Kidney (tissue), 14 donors: ENCODE results near the gene MIDN. TPM values are rescaled to one million over a fixed set of nuclear protein-coding genes. Genes with fewer than 3 reads are reported as not detected.

ENCODE experiments used
- DNase-seq, 5 donors: peaks; one replicate each; pipeline ENCODE4 v3.0.0-alpha.2; 2013 to 2020
- FAIRE-seq: peaks from 2 replicates; lab custom pipeline; 2012; peaks lifted over from hg19 to GRCh38; lab: Jason Lieb, UNC
- H3K27ac ChIP-seq, 2 donors: one replicate each; pipeline ENCODE4 v1.7.0; 2013; ENCODE audit warnings: low read depth in 2 of 2, low read length in 2 of 2, inconsistent platforms in 1 of 2
- H3K27me3 ChIP-seq: one replicate; pipeline ENCODE4 v1.7.1; 2013; ENCODE audit warnings: low read length, inconsistent platforms; ENCODE audit not compliant: control insufficient read depth, insufficient read depth
- H3K36me3 ChIP-seq, 3 donors: one replicate each; pipeline versions ENCODE4 v1.7.0 to v1.7.1; 2013; ENCODE audit warnings: low read length in 3 of 3, control low read depth in 1 of 3, inconsistent platforms in 1 of 3; ENCODE audit not compliant: insufficient read depth in 3 of 3, control insufficient read depth in 2 of 3
- H3K4me1 ChIP-seq, 3 donors: one replicate each; pipeline versions ENCODE4 v1.7.0 to v1.7.1; 2013; ENCODE audit warnings: low read length in 3 of 3, inconsistent platforms in 1 of 3, low read depth in 1 of 3; ENCODE audit not compliant: control insufficient read depth in 2 of 3, insufficient read depth in 2 of 3
- H3K4me3 ChIP-seq, 3 donors: one replicate each; pipeline versions ENCODE4 v1.7.0 to v1.8.1; 2013; ENCODE audit warnings: low read length in 3 of 3, control low read depth in 1 of 3, inconsistent platforms in 1 of 3
- H3K9ac ChIP-seq, 3 donors: one replicate each; pipeline versions ENCODE4 v1.7.0 to v1.7.1; 2013; ENCODE audit warnings: low read length in 3 of 3, control low read depth in 1 of 3, inconsistent platforms in 1 of 3
- H3K9me3 ChIP-seq, 3 donors: one replicate each; pipeline versions ENCODE4 v1.7.0 to v1.7.1; 2013; ENCODE audit warnings: low read length in 3 of 3, control low read depth in 1 of 3, inconsistent platforms in 1 of 3; ENCODE audit not compliant: control insufficient read depth in 2 of 3, insufficient read depth in 1 of 3
- intact Hi-C: fragments of 100-400 bp; cut with DNase I; formaldehyde crosslinking; loops from one replicate; pipeline ENCODE4 v1.11.1; 2022
- polyA plus RNA-seq: library from polyadenylated mRNA; stranded (reverse); fragments of 350-450 nt; fragmentation: Illumina TruSeq; extraction: RNeasy Lipid Tissue Mini Kit (QIAGEN cat#74804); gene quantifications from one replicate; pipeline ENCODE4 v1.2.3, GENCODE V29; 2014; ENCODE audit warnings: low read depth, low replicate concordance; ENCODE audit not compliant: insufficient read depth
- total RNA-seq: library from RNA; stranded (reverse); fragmentation: NEBNext Ultra II Directional; extraction: Animal tissue kit (Norgen Biotek cat#: 25700); gene quantifications from one replicate; pipeline ENCODE4 v1.2.1, GENCODE V29; 2021
- TF ChIP-seq, protein P1 (sequence below): IDR thresholded peaks from 3 replicates; pipeline ENCODE4 v1.5.1; 2012; ENCODE audit warnings: mild to moderate bottlenecking, moderate library complexity, borderline replicate concordance; ENCODE audit not compliant: insufficient read depth; ENCODE audit errors: extremely low read depth
- donor health status: control.
- donor health status: control.
- donor health status: control.
- donor health status: control.
- donor health status: control.
- donor health status: DM: yes; HTN: yes; CAD: no.
- donor health status: Normal renal cell carcinoma (clear cell type).

The MIDN gene
- total and polyA plus RNA-seq, 2 donors from 2014 or later, result 21.3 to 205 TPM

DNA sequence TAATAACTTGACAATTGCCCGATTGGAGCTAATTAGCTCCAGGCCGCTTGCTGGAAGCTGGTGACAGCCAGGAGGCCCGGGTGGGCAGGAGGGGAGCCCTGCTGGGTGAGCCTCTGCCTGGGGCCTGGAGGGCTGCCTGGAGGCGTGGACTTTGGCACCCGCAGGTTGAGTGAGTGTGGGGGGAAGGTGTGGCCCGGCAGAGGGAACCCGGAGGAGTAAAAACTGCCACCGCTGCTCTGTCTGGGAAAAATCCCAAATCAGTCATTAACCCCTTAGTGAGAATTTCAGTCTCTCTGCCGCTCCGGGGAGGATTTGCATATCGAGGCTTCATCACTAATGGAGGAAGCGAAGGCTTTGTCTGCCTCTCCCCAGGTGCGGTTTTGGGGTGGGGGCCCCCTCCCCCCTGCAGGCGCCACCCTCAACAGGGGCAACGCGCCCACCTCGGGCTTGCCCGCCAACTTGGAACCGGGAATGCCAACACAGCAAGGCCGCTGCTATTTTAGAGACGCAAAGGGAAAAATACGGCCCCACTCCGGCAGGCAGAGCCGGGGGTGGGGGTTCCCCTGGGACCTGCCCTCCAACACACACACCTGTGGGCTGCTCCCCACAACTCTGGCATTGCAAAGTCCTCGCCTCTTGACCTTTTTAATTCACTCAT lies 43.5 kb downstream of the MIDN start:
- DNase-seq (peak in 1 of 5 donors; percentile 64), FAIRE-seq (no peak)
- no peak overlapping the region for H3K9ac ChIP-seq
- TF ChIP-seq, protein P1, sequence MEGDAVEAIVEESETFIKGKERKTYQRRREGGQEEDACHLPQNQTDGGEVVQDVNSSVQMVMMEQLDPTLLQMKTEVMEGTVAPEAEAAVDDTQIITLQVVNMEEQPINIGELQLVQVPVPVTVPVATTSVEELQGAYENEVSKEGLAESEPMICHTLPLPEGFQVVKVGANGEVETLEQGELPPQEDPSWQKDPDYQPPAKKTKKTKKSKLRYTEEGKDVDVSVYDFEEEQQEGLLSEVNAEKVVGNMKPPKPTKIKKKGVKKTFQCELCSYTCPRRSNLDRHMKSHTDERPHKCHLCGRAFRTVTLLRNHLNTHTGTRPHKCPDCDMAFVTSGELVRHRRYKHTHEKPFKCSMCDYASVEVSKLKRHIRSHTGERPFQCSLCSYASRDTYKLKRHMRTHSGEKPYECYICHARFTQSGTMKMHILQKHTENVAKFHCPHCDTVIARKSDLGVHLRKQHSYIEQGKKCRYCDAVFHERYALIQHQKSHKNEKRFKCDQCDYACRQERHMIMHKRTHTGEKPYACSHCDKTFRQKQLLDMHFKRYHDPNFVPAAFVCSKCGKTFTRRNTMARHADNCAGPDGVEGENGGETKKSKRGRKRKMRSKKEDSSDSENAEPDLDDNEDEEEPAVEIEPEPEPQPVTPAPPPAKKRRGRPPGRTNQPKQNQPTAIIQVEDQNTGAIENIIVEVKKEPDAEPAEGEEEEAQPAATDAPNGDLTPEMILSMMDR, result no peak
- H3K27me3 ChIP-seq, result no peaks in the 10 kb centered on the region
- no peak overlapping the region for H3K27ac ChIP-seq
- no peaks in the 10 kb centered on the region for H3K36me3 ChIP-seq
- intact Hi-C loops, result no loop called here
- no peaks in the 10 kb centered on the region for H3K9me3 ChIP-seq
- H3K4me3 ChIP-seq, result no peak overlapping the region
- peaks cover 0 to 3% (median 0%) of the 10 kb centered on the region in 3 donors for H3K4me1 ChIP-seq

DNA sequence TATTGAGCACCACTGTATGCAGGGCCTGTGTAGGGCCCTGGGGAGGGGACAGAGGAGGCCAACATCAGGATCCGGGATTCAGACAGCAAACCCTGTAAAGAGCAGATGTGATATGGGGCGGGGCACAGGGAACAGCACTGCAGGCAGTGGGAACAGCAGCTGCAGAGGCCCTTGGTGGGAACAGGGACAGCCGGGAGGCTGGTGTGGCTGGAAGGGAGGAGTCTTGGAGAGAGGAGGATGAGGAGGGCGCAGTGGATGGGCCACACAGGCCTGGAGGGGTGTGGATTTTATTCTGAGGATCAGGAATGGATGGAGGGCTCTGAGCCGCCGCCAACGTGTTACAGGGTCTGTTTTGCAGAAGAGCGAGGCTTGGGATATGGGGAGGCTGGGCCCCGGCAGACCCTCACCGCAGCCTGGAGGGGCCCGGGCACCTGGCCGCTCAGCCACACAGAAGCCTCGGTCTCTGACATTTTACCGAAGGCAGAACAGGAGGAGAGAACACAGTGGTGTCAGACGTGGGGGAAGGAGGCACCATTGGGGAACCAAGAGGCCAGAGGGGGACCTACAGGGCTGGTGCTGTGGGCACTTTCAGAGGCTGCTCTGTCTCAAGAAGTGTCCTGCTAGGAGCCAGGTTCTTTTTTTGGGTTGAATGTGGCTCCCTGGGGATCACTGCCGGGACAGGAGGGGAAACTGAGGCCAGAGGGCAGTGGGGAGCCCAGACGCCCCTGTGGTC lies 44.2 kb downstream of the MIDN start:
- no peak for FAIRE-seq
- intact Hi-C loops, result no loop called here

DNA sequence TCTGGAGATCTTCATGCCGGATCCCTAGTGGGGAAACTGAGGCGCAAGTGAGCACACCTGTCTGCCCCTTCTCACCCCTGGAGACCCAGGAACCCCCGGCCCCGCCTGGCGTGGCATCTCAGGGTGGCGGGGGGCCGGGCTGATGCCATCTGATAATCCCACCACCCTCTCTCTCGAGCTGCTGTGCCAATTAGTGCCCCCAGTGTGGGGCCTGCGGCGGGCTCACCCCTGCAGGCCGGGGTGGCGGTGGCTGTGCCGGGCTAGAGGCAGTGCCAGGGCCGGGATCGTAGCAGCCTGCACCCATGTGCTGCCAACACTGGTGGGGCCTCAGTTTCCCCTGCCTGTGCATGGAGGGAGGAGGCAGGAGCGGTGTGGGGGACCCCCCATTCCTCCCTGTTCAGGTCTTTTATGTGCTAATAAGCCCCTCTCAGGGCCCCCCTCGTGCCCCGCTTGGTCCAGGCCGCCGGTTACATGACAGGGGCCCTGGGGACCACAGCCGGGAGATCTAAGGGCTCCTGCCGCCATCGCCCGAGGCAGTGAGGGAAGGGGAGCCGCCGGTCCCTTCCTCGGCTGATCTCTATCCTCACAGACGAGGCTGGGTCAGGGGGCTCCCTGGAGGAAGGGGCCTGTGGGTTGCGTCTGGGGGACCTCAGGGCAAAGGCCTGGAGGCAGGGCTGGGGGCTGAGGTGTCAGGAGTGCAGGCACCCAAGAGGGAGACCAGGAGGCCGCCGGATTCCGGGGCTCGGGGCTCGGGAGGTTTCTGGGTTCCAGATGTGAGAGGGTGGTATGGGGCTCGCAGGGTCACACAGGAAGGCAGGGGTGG lies 45.6 kb downstream of the MIDN start:
- no peak overlapping the region for H3K4me3 ChIP-seq
- H3K36me3 ChIP-seq, result no peaks in the 10 kb centered on the region
- H3K27ac ChIP-seq, result no peak overlapping the region
- peaks cover 0 to 3% (median 0%) of the 10 kb centered on the region in 3 donors for H3K4me1 ChIP-seq
- peak in 1 of 5 donors; percentile 70 for DNase-seq
- FAIRE-seq, result no peak
- no peaks in the 10 kb centered on the region for H3K9me3 ChIP-seq
- TF ChIP-seq, protein P1, result no peak
- intact Hi-C loops, result no loop called here
- H3K9ac ChIP-seq, result no peak overlapping the region
- no peaks in the 10 kb centered on the region for H3K27me3 ChIP-seq

More for the DNA sequence above, 44.2 kb downstream of the MIDN start:
- Histone ChIP-seq H3K9ac (no peak overlapping the region), H3K27me3 (no peaks in the 10 kb centered on the region), H3K4me3 (no peak overlapping the region), H3K27ac (no peak overlapping the region), H3K9me3 (no peaks in the 10 kb centered on the region), H3K36me3 (no peaks in the 10 kb centered on the region), H3K4me1 (peaks cover 0 to 3% (median 0%) of the 10 kb centered on the region in 3 donors)
- TF ChIP-seq, protein P1, result no peak
- DNase-seq, result no peak
